Smooth muscle cell (in vitro differentiated cells): ENCODE data around the gene MIOX. TPM values are rescaled to one million over a fixed set of nuclear protein-coding genes. Genes with fewer than 3 reads are reported as not detected.
"Not testable (repeated sequence)": the region's sequence is repeated elsewhere in the genome, so short reads cannot be mapped to it uniquely, and the experiment has no call there.

Experiments
- DNase-seq: peaks from one replicate; lab custom pipeline; 2025; ENCODE audit not compliant: unreplicated experiment; lab: John Stamatoyannopoulos, UW
- H2AFZ ChIP-seq: fragments of 200-600 bp; sonication (generic); 2 replicates; pipeline ENCODE4 v1.6.0; 2016; ENCODE audit warnings: antibody characterized with exemption, low read depth, mild to moderate bottlenecking
- H3F3A ChIP-seq: fragments of 200-600 bp; sonication (generic); 2 replicates; pipeline ENCODE4 v1.6.0; 2017; ENCODE audit warnings: antibody characterized with exemption, low read depth
- H3K27ac ChIP-seq: fragments of 200-600 bp; sonication (generic); 2 replicates; pipeline ENCODE4 v1.5.1; 2016; ENCODE audit warnings: low read depth, mild to moderate bottlenecking
- H3K27me3 ChIP-seq: fragments of 200-600 bp; sonication (generic); 2 replicates; pipeline ENCODE4 v1.6.1; 2016; ENCODE audit warnings: low read depth, mild to moderate bottlenecking
- H3K36me3 ChIP-seq: fragments of 200-600 bp; sonication (generic); 2 replicates; pipeline ENCODE4 v1.5.1; 2016; ENCODE audit warnings: low read depth
- H3K4me1 ChIP-seq: fragments of 200-600 bp; sonication (generic); 2 replicates; pipeline ENCODE4 v1.5.1; 2016; ENCODE audit warnings: low read depth
- H3K4me2 ChIP-seq: fragments of 200-600 bp; sonication (generic); 2 replicates; pipeline ENCODE4 v1.6.0; 2016; ENCODE audit warnings: mild to moderate bottlenecking
- H3K4me3 ChIP-seq: fragments of 200-600 bp; sonication (generic); 2 replicates; pipeline ENCODE4 v1.5.1; 2016; ENCODE audit warnings: mild to moderate bottlenecking
- H3K79me2 ChIP-seq: fragments of 200-600 bp; sonication (generic); 2 replicates; pipeline ENCODE4 v1.6.0; 2016; ENCODE audit warnings: low read depth, mild to moderate bottlenecking
- H3K9ac ChIP-seq: fragments of 200-600 bp; sonication (generic); 2 replicates; pipeline ENCODE4 v1.6.0; 2016; ENCODE audit warnings: low read depth
- H3K9me3 ChIP-seq: fragments of 200-600 bp; sonication (generic); replicated peaks from 2 replicates; pipeline ENCODE4 v1.5.1; 2016; ENCODE audit warnings: low read depth
- H4K20me1 ChIP-seq: fragments of 200-600 bp; sonication (generic); 2 replicates; pipeline ENCODE4 v1.6.0; 2016; ENCODE audit warnings: low read depth
- WGBS: methylation state at CpG from one replicate; pipeline ENCODE4 v1.1.7; 2016; ENCODE audit warnings: low lambda C conversion rate; 5-methylcytosine and 5-hydroxymethylcytosine counted together
- polyA plus RNA-seq: library from polyadenylated mRNA; unstranded; fragments of >200 nt; fragmentation: Nextera tagmentation; extraction: Ambion mirVana; gene quantifications from 2 replicates; pipeline ENCODE4 v1.2.1, GENCODE V29; 2016
- total RNA-seq: library from RNA; depleted of rRNA; stranded (reverse); fragments of >200 nt; gene quantifications from 2 replicates; pipeline ENCODE4 v1.2.3, GENCODE V29; 2014
- TF ChIP-seq, protein P1 (sequence below): fragments of 200-600 bp; sonication (generic); IDR thresholded peaks from 2 replicates; pipeline ENCODE4 v1.5.1; 2017; ENCODE audit warnings: borderline replicate concordance, mild to moderate bottlenecking, antibody characterized with exemption; ENCODE audit not compliant: insufficient read depth, poor library complexity, severe bottlenecking

Gene MIOX
- total and polyA plus RNA-seq, 2 experiments from 2014 or later = 0.49 TPM; not detected in 1

DNA sequence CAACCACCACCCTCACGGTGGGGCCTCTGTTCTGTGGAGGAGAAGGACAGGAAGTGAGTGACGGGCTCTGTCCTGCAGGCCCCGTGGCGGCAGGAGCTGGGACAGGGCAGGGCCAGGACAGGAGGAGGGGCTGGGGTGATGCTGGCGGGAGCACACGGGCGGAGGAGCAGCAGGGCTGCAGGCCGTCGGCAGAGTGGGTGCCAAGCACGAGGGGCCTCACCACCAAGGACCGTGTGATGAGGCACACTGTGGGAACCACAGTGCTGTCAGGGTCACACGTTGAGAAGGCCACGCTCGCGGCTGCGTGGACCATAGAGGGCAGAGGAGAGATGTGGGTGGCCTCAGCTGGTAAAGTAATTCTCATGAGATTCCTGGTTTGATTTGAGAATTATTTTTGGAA is 30.2 kb downstream of the MIOX start:
- no peaks in the 10 kb centered on the region for H3F3A ChIP-seq
- no peak overlapping the region for H3K27ac ChIP-seq
- H3K27me3 ChIP-seq = no peaks in the 10 kb centered on the region
- TF ChIP-seq, protein P1, sequence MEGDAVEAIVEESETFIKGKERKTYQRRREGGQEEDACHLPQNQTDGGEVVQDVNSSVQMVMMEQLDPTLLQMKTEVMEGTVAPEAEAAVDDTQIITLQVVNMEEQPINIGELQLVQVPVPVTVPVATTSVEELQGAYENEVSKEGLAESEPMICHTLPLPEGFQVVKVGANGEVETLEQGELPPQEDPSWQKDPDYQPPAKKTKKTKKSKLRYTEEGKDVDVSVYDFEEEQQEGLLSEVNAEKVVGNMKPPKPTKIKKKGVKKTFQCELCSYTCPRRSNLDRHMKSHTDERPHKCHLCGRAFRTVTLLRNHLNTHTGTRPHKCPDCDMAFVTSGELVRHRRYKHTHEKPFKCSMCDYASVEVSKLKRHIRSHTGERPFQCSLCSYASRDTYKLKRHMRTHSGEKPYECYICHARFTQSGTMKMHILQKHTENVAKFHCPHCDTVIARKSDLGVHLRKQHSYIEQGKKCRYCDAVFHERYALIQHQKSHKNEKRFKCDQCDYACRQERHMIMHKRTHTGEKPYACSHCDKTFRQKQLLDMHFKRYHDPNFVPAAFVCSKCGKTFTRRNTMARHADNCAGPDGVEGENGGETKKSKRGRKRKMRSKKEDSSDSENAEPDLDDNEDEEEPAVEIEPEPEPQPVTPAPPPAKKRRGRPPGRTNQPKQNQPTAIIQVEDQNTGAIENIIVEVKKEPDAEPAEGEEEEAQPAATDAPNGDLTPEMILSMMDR = no peak
- H3K36me3 ChIP-seq = no peaks in the 10 kb centered on the region
- H2AFZ ChIP-seq = no peak overlapping the region
- WGBS = 98% methylated on average over 16 of the region's 16 CpGs
- H3K4me2 ChIP-seq = no peak overlapping the region
- H4K20me1 ChIP-seq = peaks cover 25% of the 10 kb centered on the region
- no peaks in the 10 kb centered on the region for H3K4me1 ChIP-seq
- no peak overlapping the region for H3K9ac ChIP-seq
- H3K9me3 ChIP-seq = no peaks in the 10 kb centered on the region
- H3K4me3 ChIP-seq = no peak overlapping the region
- no peak for DNase-seq
- peaks cover 24% of the 10 kb centered on the region for H3K79me2 ChIP-seq

DNA sequence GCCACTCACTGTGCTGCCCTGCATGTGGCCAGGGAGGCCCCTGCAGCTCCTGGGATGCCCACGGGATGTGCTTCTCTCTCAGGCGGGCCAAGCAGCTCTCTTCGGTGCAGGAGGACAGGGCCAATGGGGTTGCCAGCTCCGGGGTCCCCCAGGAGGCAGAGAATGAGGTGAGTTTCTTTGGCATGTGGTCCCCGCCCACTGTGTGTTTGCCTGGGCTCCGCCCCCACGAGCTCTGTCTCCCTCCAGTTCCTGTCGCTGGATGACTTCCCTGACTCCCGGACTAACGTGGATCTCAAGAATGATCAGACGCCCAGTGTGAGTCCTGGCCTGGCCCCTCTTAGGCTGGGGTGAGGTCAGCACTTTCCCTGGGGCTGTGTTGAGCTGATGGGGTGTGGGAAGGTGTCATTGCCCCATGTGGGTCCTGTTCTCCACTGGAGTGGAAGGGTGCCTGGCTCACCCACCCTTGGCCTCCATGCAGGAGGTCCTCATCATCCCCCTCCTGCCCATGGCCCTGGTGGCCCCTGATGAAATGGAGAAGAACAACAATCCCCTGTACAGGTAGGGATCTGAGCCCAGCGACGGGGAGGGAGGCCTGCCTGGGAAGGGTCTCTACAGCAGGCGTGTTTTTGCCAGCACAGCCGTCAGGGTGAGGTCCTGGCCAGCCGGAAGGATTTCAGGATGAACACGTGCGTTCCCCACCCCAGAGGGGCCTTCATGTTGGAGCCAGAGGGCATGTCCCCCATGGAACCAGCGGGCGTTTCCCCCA is 31.0 kb downstream of the MIOX start:
- DNase-seq = no peak
- H3K4me3 ChIP-seq = no peak overlapping the region
- no peak overlapping the region for H3K4me2 ChIP-seq
- H3K9me3 ChIP-seq = no peaks in the 10 kb centered on the region
- no peak overlapping the region for H2AFZ ChIP-seq
- H3K27ac ChIP-seq = no peak overlapping the region
- no peaks in the 10 kb centered on the region for H3K36me3 ChIP-seq
- TF ChIP-seq, protein P1 = no peak
- 94% methylated on average over 20 of the region's 20 CpGs for WGBS
- H4K20me1 ChIP-seq = peaks cover 21% of the 10 kb centered on the region
- H3F3A ChIP-seq = no peaks in the 10 kb centered on the region
- no peaks in the 10 kb centered on the region for H3K4me1 ChIP-seq
- H3K9ac ChIP-seq = no peak overlapping the region
- H3K79me2 ChIP-seq = peaks cover 17% of the 10 kb centered on the region
- H3K27me3 ChIP-seq = no peaks in the 10 kb centered on the region

DNA sequence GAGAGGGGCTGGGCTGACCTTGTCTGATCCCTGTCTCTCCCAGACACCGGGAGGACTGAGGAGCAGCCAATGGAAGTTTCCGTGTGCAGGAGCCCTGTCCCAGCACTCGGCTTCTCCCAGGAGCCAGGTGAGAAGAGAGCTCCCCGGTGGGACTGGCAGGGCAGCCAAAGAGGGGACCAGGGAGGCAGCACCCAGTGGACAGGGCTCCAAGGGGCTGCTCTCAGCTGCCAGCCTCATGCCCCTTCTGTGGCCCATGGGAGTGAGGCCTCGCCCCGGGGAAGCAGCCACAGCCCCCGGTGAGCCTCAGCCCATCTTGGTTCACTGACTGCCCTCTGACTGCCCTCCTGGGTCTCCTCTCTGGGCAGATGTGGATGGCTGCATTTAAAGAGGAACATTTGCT is 31.9 kb downstream of the MIOX start:
- Histone ChIP-seq H3K27ac (no peak overlapping the region), H2AFZ (no peak overlapping the region), H3K4me3 (no peak overlapping the region), H3F3A (no peaks in the 10 kb centered on the region), H3K4me2 (no peak overlapping the region), H3K36me3 (no peaks in the 10 kb centered on the region), H3K27me3 (no peaks in the 10 kb centered on the region), H4K20me1 (peaks cover 20% of the 10 kb centered on the region), H3K9ac (no peak overlapping the region), H3K4me1 (no peaks in the 10 kb centered on the region), H3K79me2 (peaks cover 7% of the 10 kb centered on the region), H3K9me3 (no peaks in the 10 kb centered on the region)
- TF ChIP-seq, protein P1 = no peak
- DNase-seq = no peak
- WGBS = 98% methylated on average over 7 of the region's 7 CpGs

DNA sequence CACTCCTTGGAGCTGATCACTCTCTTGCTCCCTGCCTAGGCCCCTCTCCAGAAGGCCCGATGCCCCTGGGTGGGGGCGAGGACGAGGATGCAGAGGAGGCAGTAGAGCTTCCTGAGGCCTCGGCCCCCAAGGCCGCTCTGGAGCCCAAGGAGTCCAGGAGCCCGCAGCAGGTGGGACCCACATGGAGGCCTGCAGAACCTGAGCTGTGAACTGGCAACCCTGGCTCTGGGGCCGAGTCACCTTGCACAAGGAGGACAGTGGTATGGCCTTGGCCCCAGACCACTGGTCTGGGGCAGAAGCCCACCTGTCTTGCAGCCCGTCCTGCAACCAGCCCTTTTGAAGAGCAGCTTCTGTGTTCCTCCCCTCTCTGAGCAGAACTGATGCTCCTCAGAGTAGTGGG is 32.5 kb downstream of the MIOX start:
- Histone ChIP-seq H3K27me3 (no peaks in the 10 kb centered on the region), H2AFZ (no peak overlapping the region), H4K20me1 (peaks cover 22% of the 10 kb centered on the region), H3K36me3 (no peaks in the 10 kb centered on the region), H3K9ac (no peak overlapping the region), H3K79me2 (peaks cover 7% of the 10 kb centered on the region), H3K9me3 (no peaks in the 10 kb centered on the region), H3K27ac (no peak overlapping the region), H3K4me3 (no peak overlapping the region), H3K4me2 (no peak overlapping the region), H3F3A (peaks cover 4% of the 10 kb centered on the region), H3K4me1 (no peaks in the 10 kb centered on the region)
- DNase-seq = no peak
- TF ChIP-seq, protein P1 = no peak
- WGBS = 98% methylated on average over 8 of the region's 8 CpGs

DNA sequence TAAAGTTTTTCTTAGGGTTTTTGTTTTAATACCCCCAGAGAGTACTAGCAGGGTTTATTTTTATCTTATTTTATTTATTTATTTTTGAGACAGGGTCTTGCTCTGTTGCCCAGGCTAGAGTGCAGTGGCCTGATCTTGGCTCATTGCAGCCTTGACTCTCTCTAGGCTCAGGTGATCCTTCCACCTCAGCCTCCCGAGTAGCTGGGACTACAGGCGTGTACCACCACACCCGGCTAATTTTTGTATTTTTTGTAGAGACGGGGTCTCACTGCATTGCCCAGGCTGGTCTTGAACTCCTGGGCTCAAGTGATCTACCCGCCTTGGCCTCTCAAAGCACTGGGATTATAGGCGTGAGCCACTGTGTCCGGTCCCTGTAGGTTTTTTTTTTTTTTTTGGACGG is 33.5 kb downstream of the MIOX start:
- H3K4me2 ChIP-seq, H3K36me3 ChIP-seq, DNase-seq, H3K9me3 ChIP-seq, H3K4me3 ChIP-seq, H3F3A ChIP-seq, H3K27ac ChIP-seq, H2AFZ ChIP-seq, H3K4me1 ChIP-seq, H3K27me3 ChIP-seq, H3K9ac ChIP-seq: not testable (repeated sequence)
- peaks cover 10% of the 10 kb centered on the region for H3K79me2 ChIP-seq
- peaks cover 25% of the 10 kb centered on the region for H4K20me1 ChIP-seq
- 97% methylated on average over 8 of the region's 8 CpGs for WGBS
